Measurements from ENCODE around the gene TMPRSS13. TPM values are rescaled to one million over a fixed set of nuclear protein-coding genes. Genes with fewer than 3 reads are reported as not detected.

TMPRSS13 gene
- total RNA-seq, 1 experiment from 2014 or later = 0.50 TPM

GRCh38 chr11:117976445-117976844 lies 47.2 kb upstream of the TMPRSS13 start:
- Histone ChIP-seq H3K27ac (ENCODE audit: insufficient read length, low read depth, low read length) (no peak overlapping the region), H2BK15ac (ENCODE audit: low read depth, low read length) (no peak overlapping the region), H3K4me2 (ENCODE audit: insufficient read depth, insufficient read length, low read length) (no peak overlapping the region), H2BK5ac (ENCODE audit: insufficient read length, low read length) (no peak overlapping the region), H3K9ac (ENCODE audit: extremely low read depth, insufficient read length, low read length) (no peak overlapping the region), H2BK12ac (ENCODE audit: insufficient read length, low read depth, low read length) (no peak overlapping the region), H4K5ac (ENCODE audit: insufficient read length, low read depth, low read length) (no peak overlapping the region), H4K91ac (ENCODE audit: insufficient read length, low read depth, low read length) (no peak overlapping the region), H2BK20ac (ENCODE audit: low read depth, low read length, poor library complexity, severe bottlenecking) (no peak overlapping the region), H2AK5ac (ENCODE audit: insufficient read length, low read length) (no peak overlapping the region), H3K18ac (ENCODE audit: insufficient read length, low read depth, low read length) (no peak overlapping the region), H4K8ac (replicated peaks; ENCODE audit: insufficient read length, low read depth, low read length) (no peak overlapping the region), H3K4me1 (ENCODE audit: insufficient read depth, low read length) (no peaks in the 10 kb centered on the region; the same call in 1 of the 2 replicates), H3T11ph (ENCODE audit: low read length) (no peak overlapping the region), H3K56ac (ENCODE audit: insufficient read length, low read depth, low read length) (no peak overlapping the region), H4K20me1 (ENCODE audit: control insufficient read depth, insufficient read depth, insufficient read length) (no peaks in the 10 kb centered on the region), H3K23ac (ENCODE audit: insufficient read length, low read depth, low read length) (no peak overlapping the region), H3K79me2 (ENCODE audit: insufficient read depth, low read length) (no peaks in the 10 kb centered on the region), H2AFZ (ENCODE audit: low read length) (no peak overlapping the region), H2BK120ac (ENCODE audit: low read depth, low read length, poor library complexity, severe bottlenecking) (no peak overlapping the region), H3K9me3 (ENCODE audit: control insufficient read depth, low read depth, low read length) (no peaks in the 10 kb centered on the region), H3K14ac (ENCODE audit: insufficient read depth, low read length) (no peak overlapping the region), H3K23me2 (ENCODE audit: insufficient read length, low read depth, low read length, poor library complexity, severe bottlenecking) (no peaks in the 10 kb centered on the region), H3K79me1 (ENCODE audit: insufficient read depth, low read depth, low read length, poor library complexity, severe bottlenecking) (no peaks in the 10 kb centered on the region), H3K27me3 (ENCODE audit: insufficient read depth, low read length) (no peaks in the 10 kb centered on the region; the same call in 1 of the 2 replicates), H3K4ac (ENCODE audit: low read depth, low read length) (no peak overlapping the region)
- no peaks in the 10 kb centered on the region for H3K9me3 Mint-ChIP-seq
- H3K27me3 Mint-ChIP-seq (ENCODE audit: low read depth) = peaks cover 16% of the 10 kb centered on the region
- peaks cover 6 to 11% of the 10 kb centered on the region in 2 experiments for H3K4me1 Mint-ChIP-seq
- no peak for DNase-seq
- H3K27ac Mint-ChIP-seq = no peak overlapping the region
- no CpG with 5 or more reads among the region's 4 CpGs for WGBS (ENCODE audit: extremely low coverage, insufficient read length, low lambda C conversion rate)
- no peak for TF ChIP-seq CTCF (conservative IDR thresholded peaks at IDR 0.05)
- no peak overlapping the region for H3K4me3 Mint-ChIP-seq
- no peaks in the 10 kb centered on the region for H3K36me3 Mint-ChIP-seq (ENCODE audit: insufficient read depth in 1 of 3, low read depth in 3 of 3)
